GM18870 (cell line): ENCODE measurements around the gene ENPP5.

Source experiments
- ATAC-seq: cut with Tn5 transposase; IDR thresholded peaks from one replicate; pipeline ENCODE4 v1.9.1; 2021; ENCODE audit warnings: moderate library complexity; ENCODE audit not compliant: unreplicated experiment

Gene ENPP5

DNA sequence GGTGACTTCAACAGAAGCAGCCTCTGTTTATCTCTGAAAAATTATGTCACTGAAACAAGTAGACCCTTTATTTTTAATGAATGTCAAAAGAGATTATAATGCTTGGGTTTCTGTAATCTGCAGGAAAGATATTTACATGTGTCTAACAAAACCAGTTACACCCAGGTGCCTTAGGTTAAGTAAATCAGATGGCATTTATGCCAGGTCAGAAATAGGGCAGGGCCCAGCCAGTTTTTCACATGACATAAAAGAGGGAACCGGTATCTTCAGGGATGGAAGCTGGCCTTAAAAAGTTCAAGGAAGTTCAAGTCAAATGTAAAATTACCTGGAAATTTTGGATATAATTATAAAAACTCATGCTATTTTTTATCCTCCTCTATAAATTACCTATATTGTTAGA is 55.1 kb downstream of the ENPP5 start:
- ATAC-seq: no peak

DNA sequence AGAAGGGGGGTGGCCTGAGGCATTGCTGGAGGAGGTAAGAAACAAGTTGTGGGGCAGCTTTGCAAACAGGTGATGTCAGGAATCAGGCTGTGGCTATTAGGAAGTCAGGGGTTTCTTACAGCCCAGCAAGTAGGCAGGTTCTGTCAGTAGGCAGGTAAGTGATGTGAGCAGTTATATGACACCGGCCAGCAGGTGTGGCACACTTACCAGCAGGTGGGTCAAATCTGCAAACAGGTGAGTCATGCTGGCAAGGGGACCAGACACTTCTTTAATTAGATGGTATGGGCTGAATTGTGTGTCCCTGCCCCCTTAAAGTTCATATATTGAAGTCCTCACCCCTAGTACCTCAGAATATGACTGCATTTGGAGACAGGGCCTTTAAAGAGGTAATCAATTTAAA is 57.4 kb downstream of the ENPP5 start:
- ATAC-seq: no peak
